BJ (cell line): ENCODE measurements around the gene TACC2. TPM values are rescaled to one million over a fixed set of nuclear protein-coding genes. Genes with fewer than 3 reads are reported as not detected.
A peak's percentile ranks its signal among the peaks of the same experiment; 100 is the strongest.

Experiments
- CTCF ChIA-PET: fragments of 350-600 bp; formaldehyde crosslinking; extraction: SDS; loops from one replicate; lab custom pipeline; 2021; ENCODE audit warnings: antibody characterized with exemption, inconsistent platforms; lab: Yijun Ruan, JAX
- POLR2A ChIA-PET: fragments of 300-600 bp; sonication (Branson Sonifier 250); formaldehyde crosslinking; extraction: SDS; loops from one replicate; lab custom pipeline; 2021; ENCODE audit warnings: antibody characterized with exemption; lab: Charles Lee
- DNase-seq: peaks from one replicate; pipeline ENCODE4 v3.0.0-alpha.2; 2011; ENCODE audit warnings: low read depth
- H3K27me3 ChIP-seq: 2 replicates; pipeline ENCODE4 v1.6.0; 2011; ENCODE audit warnings: low read length; ENCODE audit not compliant: control insufficient read depth, insufficient read depth
- H3K36me3 ChIP-seq: 2 replicates; pipeline ENCODE4 v1.5.1; 2011; ENCODE audit warnings: low read length; ENCODE audit not compliant: control insufficient read depth, insufficient read depth
- H3K4me3 ChIP-seq: 2 replicates; pipeline ENCODE4 v1.5.1; 2011; ENCODE audit warnings: low read depth, mild to moderate bottlenecking, control low read depth, low read length
- CTCF ChIP-seq: IDR thresholded peaks from 2 replicates; pipeline ENCODE4 v1.5.1; 2011; ENCODE audit warnings: low read depth, mild to moderate bottlenecking, control low read depth, inconsistent platforms, low read length, moderate library complexity; ENCODE audit not compliant: insufficient read depth
- polyA plus RNA-seq: library from polyadenylated mRNA; depleted of rRNA; stranded (reverse); fragments of >200 nt; gene quantifications from 2 replicates; pipeline ENCODE4 v1.2.3, GENCODE V29; 2011

The TACC2 gene
- polyA plus RNA-seq, 1 experiment: 10.4 TPM

- POLR2A ChIA-PET: no interaction called here
- CTCF ChIA-PET: interaction anchor here (0.9 kb wide), 1 partner anchor 48 kb away, joined by 3 read pairs; no protein-coding TSS in a partner anchor
Observed at GRCh38 chr10:121999301-121999700, 10.3 kb downstream of the TACC2 start.

GRCh38 chr10:122001698-122002097 is 12.7 kb downstream of the TACC2 start:
- Histone ChIP-seq H3K27me3 (no peaks in the 10 kb centered on the region), H3K4me3 (no peak overlapping the region), H3K36me3 (no peaks in the 10 kb centered on the region)
- TF ChIP-seq CTCF: no peak
- POLR2A ChIA-PET: no interaction called here
- CTCF ChIA-PET: no interaction called here
- no peak for DNase-seq

More at GRCh38 chr10:121999301-121999700, 10.3 kb downstream of the TACC2 start:
- no peak overlapping the region for H3K4me3 ChIP-seq
- H3K36me3 ChIP-seq: no peaks in the 10 kb centered on the region
- H3K27me3 ChIP-seq: no peaks in the 10 kb centered on the region
- TF ChIP-seq CTCF: no peak
- DNase-seq: peak; percentile 4

- ChIA-PET POLR2A (no interaction called here), CTCF (no interaction called here)
- no peak overlapping the region for H3K4me3 ChIP-seq
- TF ChIP-seq CTCF: no peak
- H3K27me3 ChIP-seq: no peaks in the 10 kb centered on the region
- DNase-seq: no peak
- no peaks in the 10 kb centered on the region for H3K36me3 ChIP-seq
Observed at GRCh38 chr10:122007415-122007814, 18.5 kb downstream of the TACC2 start.

- H3K36me3 ChIP-seq: no peaks in the 10 kb centered on the region
- DNase-seq: no peak
Observed at GRCh38 chr10:122010405-122011050, 21.6 kb downstream of the TACC2 start.

GRCh38 chr10:122012731-122013130 is 23.8 kb downstream of the TACC2 start:
- DNase-seq: no peak
- no peak overlapping the region for H3K4me3 ChIP-seq
- no peak for TF ChIP-seq CTCF
- POLR2A ChIA-PET: no interaction called here
- CTCF ChIA-PET: interaction anchor here (1.0 kb wide), 1 partner anchor 34 kb away, joined by 4 read pairs; no protein-coding TSS in a partner anchor
- H3K27me3 ChIP-seq: peaks cover 2% of the 10 kb centered on the region; the same call in 1 of the 2 replicates
- no peaks in the 10 kb centered on the region for H3K36me3 ChIP-seq

More at GRCh38 chr10:122010405-122011050, 21.6 kb downstream of the TACC2 start:
- peaks cover 2% of the 10 kb centered on the region; the same call in 1 of the 2 replicates for H3K27me3 ChIP-seq
- TF ChIP-seq CTCF: no peak
- CTCF ChIA-PET: interaction anchor here (1.6 kb wide), 1 partner anchor 17 kb away, joined by 3 read pairs; no protein-coding TSS in a partner anchor
- H3K4me3 ChIP-seq: no peak overlapping the region
- POLR2A ChIA-PET: no interaction called here
